ENCODE data around the gene MANBA.

MANBA gene

GRCh38 chr4:102594000-102594399 lies 166.8 kb downstream of the MANBA start:
- DNase-seq (ENCODE audit: low read depth, low spot score): no peak

GRCh38 chr4:102593147-102593546 lies 167.6 kb downstream of the MANBA start:
- no peak for DNase-seq (ENCODE audit: low read depth, low spot score)

- no peak for DNase-seq (ENCODE audit: low read depth, low spot score)
Measured at GRCh38 chr4:102592256-102592655, 168.5 kb downstream of the MANBA start.

DNA sequence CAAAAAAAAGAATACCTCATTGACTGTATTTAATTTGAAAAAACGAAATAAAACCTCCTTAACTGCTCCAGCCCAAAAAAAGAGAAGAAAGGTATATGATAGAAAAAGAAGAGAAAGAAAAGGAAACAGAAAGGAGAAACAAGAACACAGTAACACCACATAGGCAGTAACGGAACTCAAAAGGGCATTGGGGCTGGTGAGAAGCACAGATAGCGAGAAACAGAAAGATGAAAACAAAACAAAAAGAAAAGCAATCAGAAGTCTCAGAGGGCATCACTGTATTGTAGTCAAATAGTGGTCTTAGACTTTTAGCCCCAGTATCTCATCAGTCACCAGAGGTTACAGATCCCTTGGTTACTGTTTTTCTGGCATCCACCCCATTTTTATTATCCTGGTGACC lies 171.0 kb downstream of the MANBA start:
- DNase-seq (ENCODE audit: low read depth, low spot score): no peak

DNA sequence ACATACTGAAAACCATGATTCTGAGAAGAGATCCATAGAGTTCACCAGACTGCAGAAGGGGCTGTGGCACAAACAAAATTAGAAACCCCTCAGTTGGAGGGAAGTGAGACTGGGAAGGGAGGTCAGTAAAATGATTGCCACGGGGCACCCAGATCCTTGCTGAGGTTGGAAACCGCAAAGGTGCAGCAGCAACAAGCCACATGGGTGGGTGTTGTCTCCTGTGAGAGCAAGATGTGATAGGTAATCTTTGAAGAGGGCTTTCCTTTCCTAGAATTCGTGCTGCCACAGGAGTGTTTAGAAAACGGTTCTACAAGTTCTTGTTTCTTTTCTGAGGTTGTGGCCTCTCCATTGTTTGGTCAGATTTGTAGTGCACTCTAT lies 174.1 kb downstream of the MANBA start:
- no peak for DNase-seq (ENCODE audit: low read depth, low spot score)

- DNase-seq (ENCODE audit: low read depth, low spot score): no peak
Measured at GRCh38 chr4:102586002-102586643, 174.6 kb downstream of the MANBA start.

DNA sequence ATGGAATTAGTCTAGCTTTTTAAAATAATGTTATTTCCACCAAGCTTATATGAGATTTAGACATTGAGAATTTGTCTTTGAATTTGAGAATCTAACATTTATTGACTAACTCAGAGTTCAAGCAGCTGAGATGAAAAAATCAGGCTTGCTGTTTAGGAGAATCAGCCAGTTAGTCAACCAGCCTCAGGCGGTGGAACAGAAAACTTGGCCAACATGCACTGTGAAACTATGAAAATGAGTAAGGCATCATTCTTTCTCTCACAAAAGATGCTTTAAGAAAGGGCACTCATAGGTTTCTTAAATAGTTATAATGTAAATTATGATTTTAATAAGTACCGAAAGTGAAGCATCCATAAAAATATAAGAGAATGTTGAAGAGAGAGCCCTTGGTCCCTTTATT lies 175.4 kb downstream of the MANBA start:
- no peak for DNase-seq (ENCODE audit: low read depth, low spot score)

DNA sequence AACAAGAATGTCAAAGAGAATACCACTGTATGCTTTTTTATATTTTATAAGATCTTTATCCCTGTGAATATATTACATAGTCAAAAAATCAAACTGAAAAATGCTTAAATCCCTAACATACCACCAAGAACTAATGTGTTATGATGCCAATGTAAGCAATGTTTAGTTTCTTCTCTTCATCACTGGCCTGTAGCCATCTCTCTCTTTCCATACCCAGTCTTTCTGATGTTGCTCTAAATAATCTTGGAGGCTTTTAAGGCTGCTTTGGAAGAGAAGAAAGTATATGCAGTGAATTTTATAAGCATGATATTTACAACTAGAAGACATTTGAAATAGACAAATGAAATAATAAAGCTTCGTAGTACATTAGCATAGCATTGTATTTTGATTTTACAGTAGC lies 176.7 kb downstream of the MANBA start:
- no peak for DNase-seq (ENCODE audit: low read depth, low spot score)

Measured in smooth muscle cell of the brain vasculature (primary cell).